Mesodermal cell (in vitro differentiated cells): ENCODE measurements around the gene CRTC1.
"Not testable (repeated sequence)": the region's sequence is repeated elsewhere in the genome, so short reads cannot be mapped to it uniquely, and the experiment has no call there.

ENCODE experiments used
- H3K27ac ChIP-seq: 2 replicates; pipeline ENCODE4 v1.7.0; 2013; ENCODE audit warnings: mild to moderate bottlenecking, low read depth, low read length, moderate library complexity; ENCODE audit not compliant: severe bottlenecking
- H3K36me3 ChIP-seq: 2 replicates; pipeline ENCODE4 v1.7.1; 2013; ENCODE audit warnings: mild to moderate bottlenecking, low read length, moderate library complexity; ENCODE audit not compliant: control insufficient read depth, insufficient read depth
- H3K4me1 ChIP-seq: one replicate; pipeline ENCODE4 v1.7.1; 2013; ENCODE audit warnings: mild to moderate bottlenecking, low read length; ENCODE audit not compliant: insufficient read depth, control insufficient read depth, poor library complexity, severe bottlenecking
- H3K4me3 ChIP-seq: 2 replicates; pipeline ENCODE4 v1.7.0; 2013; ENCODE audit warnings: low read length, control low read depth, mild to moderate bottlenecking; ENCODE audit not compliant: insufficient read depth, poor library complexity, severe bottlenecking; ENCODE audit errors: extremely low read depth
- H3K9me3 ChIP-seq: 2 replicates; pipeline ENCODE4 v1.7.1; 2013; ENCODE audit warnings: mild to moderate bottlenecking, low read length, moderate library complexity; ENCODE audit not compliant: control insufficient read depth
- WGBS, 2 experiments: methylation state at CpG; one replicate each; pipeline ENCODE4 v1.1.5; 2013; ENCODE audit warnings: missing lambda C conversion rate in 2 of 2; ENCODE audit not compliant: insufficient coverage in 2 of 2; 5-methylcytosine and 5-hydroxymethylcytosine counted together

CRTC1 gene

DNA sequence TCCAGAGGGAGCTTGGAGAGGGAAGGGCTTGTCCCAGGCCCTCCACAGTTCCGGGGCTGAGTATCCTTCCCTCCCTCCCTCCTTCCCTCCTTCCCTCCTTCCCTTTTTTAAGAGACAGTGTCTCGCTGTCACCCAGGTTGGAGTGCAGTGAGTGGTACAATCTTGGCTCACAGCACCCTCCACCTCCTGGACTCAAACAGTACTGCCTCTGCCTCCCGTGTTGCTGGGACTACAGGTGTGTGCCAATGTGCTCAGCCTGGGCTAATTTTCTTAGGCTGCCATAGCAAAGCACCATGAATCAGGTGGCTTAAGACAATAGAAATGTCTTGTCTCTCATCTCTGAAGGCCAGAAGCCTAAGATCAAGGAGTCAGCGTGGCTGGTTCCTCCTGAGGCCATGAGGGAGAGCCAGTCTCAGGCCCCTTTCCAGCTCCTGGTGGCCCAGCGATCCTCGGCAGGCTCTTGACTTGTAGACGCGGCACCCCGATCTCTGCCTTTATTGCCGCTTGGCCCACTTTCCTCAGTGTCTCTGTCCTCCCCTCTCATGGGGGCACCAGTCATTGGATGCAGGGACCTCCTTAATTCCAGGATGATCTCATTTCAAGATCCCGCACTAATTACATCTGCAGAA lies 47.5 kb downstream of the CRTC1 start:
- Histone ChIP-seq H3K27ac (no peak overlapping the region), H3K9me3 (no peaks in the 10 kb centered on the region), H3K4me1 (peaks cover 11% of the 10 kb centered on the region), H3K4me3 (no peak overlapping the region), H3K36me3 (peaks cover 2% of the 10 kb centered on the region)
- WGBS, 2 experiments = 95 to 97% methylated on average over 9 of the region's 11 CpGs

GRCh38 chr19:18731562-18732008 lies 48.1 kb downstream of the CRTC1 start:
- WGBS, 2 experiments = 60 to 64% methylated on average over 10 to 11 of the region's 15 CpGs
- H3K36me3 ChIP-seq = peaks cover 2% of the 10 kb centered on the region
- H3K4me3 ChIP-seq = no peak overlapping the region
- no peaks in the 10 kb centered on the region for H3K9me3 ChIP-seq
- peaks cover 11% of the 10 kb centered on the region for H3K4me1 ChIP-seq
- no peak overlapping the region for H3K27ac ChIP-seq

- peak overlapping the region; percentile 71 for H3K27ac ChIP-seq
- H3K4me3 ChIP-seq = no peak overlapping the region
- H3K4me1 ChIP-seq = peaks cover 11% of the 10 kb centered on the region
- 63 to 79% methylated on average over 5 to 11 of the region's 11 CpGs for WGBS, 2 experiments
- no peaks in the 10 kb centered on the region for H3K9me3 ChIP-seq
- H3K36me3 ChIP-seq = peaks cover 2% of the 10 kb centered on the region
These were observed 49.7 kb downstream of the CRTC1 start for GRCh38 chr19:18733196-18733647.

DNA sequence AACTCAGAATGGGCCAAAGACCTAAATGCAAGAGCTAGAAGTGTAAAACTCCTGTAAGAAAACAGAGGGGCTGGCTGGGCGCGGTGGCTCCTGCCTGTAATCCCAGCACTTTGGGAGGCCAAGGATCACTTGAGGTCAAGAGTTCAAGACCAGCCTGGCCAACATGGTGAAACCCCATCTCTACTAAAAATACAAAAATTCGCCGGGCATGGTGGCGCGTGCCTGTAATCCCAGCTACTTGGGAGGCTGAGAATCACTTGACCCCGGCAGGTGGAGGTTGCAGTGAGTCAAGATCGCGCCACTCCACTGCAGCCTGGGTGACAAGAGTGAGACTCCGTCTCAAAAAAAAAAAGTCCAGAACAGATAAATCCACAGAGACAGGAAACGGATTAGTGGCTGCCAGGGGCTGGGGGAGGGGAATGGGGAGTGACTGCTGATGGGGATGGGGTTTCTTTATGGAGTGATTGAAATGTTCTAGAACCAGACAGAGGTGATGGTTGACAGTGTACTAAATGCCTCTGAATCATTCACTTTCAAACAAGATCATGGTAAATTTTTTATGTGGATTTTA lies 50.4 kb downstream of the CRTC1 start:
- H3K9me3 ChIP-seq, H3K36me3 ChIP-seq, H3K4me3 ChIP-seq: not testable (repeated sequence)
- H3K4me1 ChIP-seq = peaks cover 11% of the 10 kb centered on the region
- 97 to 98% methylated on average over 6 to 9 of the region's 11 CpGs for WGBS, 2 experiments
- H3K27ac ChIP-seq = peak overlapping the region; percentile 71

DNA sequence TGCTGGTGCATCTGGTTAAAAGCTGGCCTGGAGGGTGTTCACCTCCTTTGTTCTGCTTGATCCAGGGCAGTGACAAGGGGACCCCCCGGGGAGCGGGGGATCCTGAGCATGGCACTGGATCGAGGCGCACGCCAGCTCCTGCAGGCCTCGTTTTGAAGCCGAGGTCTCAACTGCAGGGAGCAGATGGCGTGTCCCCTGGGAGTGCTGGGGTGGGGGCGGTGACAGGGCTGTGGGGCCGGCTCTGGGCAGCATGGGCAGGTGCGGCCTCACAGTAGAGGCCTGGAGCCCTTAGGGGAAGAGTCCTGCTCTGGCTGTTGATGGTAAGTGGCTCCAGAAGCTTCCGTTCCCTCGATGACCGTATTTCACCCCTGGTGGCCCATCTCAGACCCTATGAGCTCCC lies 51.8 kb downstream of the CRTC1 start:
- 92 to 93% methylated on average over 10 to 14 of the region's 14 CpGs for WGBS, 2 experiments
- Histone ChIP-seq H3K27ac (no peak overlapping the region), H3K4me1 (peaks cover 11% of the 10 kb centered on the region), H3K36me3 (no peaks in the 10 kb centered on the region), H3K4me3 (no peak overlapping the region), H3K9me3 (no peaks in the 10 kb centered on the region)

- Histone ChIP-seq H3K4me1 (peaks cover 11% of the 10 kb centered on the region), H3K36me3 (no peaks in the 10 kb centered on the region), H3K4me3 (no peak overlapping the region), H3K9me3 (no peaks in the 10 kb centered on the region), H3K27ac (no peak overlapping the region)
- WGBS, 2 experiments = 95 to 97% methylated on average over 6 to 9 of the region's 9 CpGs
These were observed 52.3 kb downstream of the CRTC1 start for GRCh38 chr19:18735752-18736151.

GRCh38 chr19:18736415-18737336 lies 53.2 kb downstream of the CRTC1 start:
- Histone ChIP-seq H3K9me3 (no peaks in the 10 kb centered on the region), H3K27ac (no peak overlapping the region), H3K36me3 (no peaks in the 10 kb centered on the region), H3K4me3 (no peak overlapping the region), H3K4me1 (peaks cover 9% of the 10 kb centered on the region)
- 95 to 96% methylated on average over 20 to 26 of the region's 27 CpGs for WGBS, 2 experiments

DNA sequence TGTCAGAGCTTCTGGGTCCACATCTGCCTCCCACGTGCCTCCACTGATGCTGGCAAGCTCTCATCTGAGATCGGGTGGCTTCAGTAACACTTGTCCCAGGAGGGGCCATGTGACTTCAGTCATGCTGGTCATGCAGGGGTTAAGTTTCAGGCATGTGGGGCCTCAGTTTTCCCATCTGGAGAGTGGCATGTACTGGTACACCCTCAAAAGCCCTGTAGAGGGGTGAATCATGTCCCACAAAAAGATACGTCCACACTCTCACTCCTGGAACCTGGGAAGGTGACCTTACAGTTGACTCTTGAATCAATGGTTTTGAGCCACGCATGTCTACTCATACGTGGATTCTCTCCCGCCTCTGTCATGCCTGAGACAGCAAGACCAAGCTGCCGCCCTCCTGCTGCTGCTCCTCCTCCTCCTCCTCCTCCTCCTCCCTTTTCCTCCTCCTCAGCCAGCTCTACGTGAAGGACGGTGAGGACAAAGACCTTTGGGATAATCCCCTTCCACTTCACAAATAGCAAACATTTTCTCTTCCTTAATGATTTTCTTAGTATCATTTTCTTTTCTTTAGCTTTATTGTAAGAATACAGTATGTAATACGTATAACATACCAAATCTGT lies 54.0 kb downstream of the CRTC1 start:
- H3K4me1 ChIP-seq = peaks cover 5% of the 10 kb centered on the region
- no peak overlapping the region for H3K4me3 ChIP-seq
- H3K27ac ChIP-seq = no peak overlapping the region
- H3K36me3 ChIP-seq = no peaks in the 10 kb centered on the region
- H3K9me3 ChIP-seq = no peaks in the 10 kb centered on the region
- 58 to 68% methylated on average over 6 to 8 of the region's 10 CpGs for WGBS, 2 experiments

- Histone ChIP-seq H3K36me3 (no peaks in the 10 kb centered on the region), H3K9me3 (no peaks in the 10 kb centered on the region), H3K27ac (no peak overlapping the region), H3K4me1 (peaks cover 5% of the 10 kb centered on the region), H3K4me3 (no peak overlapping the region)
- WGBS, 2 experiments = 100% methylated on average over 1 of the region's 1 CpG; no CpG with 5 or more reads in 1 of the 2 experiments
These were observed 54.5 kb downstream of the CRTC1 start for GRCh38 chr19:18737954-18738351.

DNA sequence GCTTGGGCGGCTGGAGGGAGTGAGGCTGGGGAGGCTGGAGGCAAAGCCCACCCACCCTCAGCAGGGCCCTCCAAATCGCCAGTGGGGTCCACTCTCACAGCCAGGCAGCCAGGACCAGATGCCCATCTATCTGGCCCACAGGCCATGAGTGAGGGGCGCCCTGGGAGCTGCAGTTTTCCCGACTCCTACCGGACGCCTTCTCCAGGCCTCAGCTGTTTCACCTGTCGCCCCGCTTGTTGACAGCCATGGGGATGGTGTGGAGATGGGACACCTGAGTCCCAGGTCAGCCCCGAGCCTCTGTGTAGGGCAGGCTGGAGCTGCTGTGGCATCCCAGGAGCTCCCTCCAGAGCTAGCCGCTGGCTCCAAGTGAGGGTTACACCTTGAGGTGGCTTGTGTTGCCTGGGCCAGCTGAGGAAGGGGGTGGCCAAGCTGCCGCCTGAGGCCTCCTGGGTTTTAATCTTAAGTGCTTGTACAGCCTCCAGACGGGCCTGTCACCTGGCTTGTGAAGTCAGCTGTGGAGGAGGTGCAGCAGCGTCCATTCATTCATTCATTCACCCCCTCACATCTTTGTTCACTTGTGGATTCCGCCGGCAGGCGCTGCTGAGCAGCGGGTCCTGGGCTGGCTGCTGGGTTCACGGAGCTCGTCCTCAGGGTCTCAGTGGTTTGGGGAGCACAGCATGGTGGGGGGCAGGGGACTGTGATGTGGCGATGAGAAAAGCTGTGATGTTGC lies 55.6 kb downstream of the CRTC1 start:
- Histone ChIP-seq H3K4me3 (no peak overlapping the region), H3K27ac (no peak overlapping the region), H3K4me1 (peaks cover 5% of the 10 kb centered on the region), H3K9me3 (no peaks in the 10 kb centered on the region), H3K36me3 (no peaks in the 10 kb centered on the region)
- WGBS, 2 experiments = 95 to 97% methylated on average over 10 to 18 of the region's 20 CpGs
